T47D (cell line): ENCODE results near the gene PTPRD.

Experiments
- DNase-seq, 2 experiments: peaks; one replicate each; pipeline versions ENCODE4 v3.0.0 to v3.0.0-alpha.2; 2011 to 2012; ENCODE audit warnings: low read depth in 1 of 2, low spot score in 1 of 2
- JUND ChIP-seq: IDR thresholded peaks from 2 replicates; pipeline ENCODE4 v1.6.1; 2012; ENCODE audit warnings: low read depth
- in situ Hi-C: cut with HindIII; loops from 2 replicates; pipeline ENCODE4 v1.10.0; 2016; ENCODE audit warnings: low sequenced_read_pairs, low pct_unique_long_range_greater_than_20kb

The PTPRD gene

DNA sequence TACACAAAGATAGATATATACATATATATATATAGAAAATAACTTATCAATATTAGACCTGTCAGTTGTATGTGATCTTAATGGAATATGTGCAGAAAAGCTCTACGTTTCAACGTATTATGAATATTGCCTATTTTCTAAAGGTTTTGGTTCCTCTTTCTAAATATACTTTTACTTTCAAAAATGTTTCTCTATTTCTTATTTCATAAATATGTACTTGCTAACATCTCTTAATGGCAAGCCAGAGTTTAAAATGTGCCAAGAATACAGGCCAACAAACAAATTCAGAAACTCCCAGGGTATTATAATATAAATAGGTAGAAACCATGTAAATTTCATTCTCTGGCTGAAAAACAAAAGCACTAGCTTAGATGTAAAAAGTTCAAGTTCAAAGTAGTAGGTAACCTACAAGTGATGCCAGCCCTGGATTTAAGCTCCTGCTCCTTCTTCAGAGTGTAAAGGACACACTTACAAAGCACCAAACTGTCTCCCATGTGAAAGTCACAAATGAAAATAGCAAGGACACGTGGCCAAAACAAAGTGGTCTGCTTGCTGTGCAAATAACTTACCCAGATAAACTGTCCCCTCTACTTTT is 2128.1 kb downstream of the PTPRD start:
- no peak for DNase-seq
- TF ChIP-seq JUND: no peak
- in situ Hi-C loops: no loop called here

- TF ChIP-seq JUND: no peak
- in situ Hi-C loops: no loop called here
- DNase-seq: no peak
Measured at GRCh38 chr9:8477450-8477849, 2135.4 kb downstream of the PTPRD start.

GRCh38 chr9:8474937-8475336 is 2137.9 kb downstream of the PTPRD start:
- in situ Hi-C loops: no loop called here
- no peak for DNase-seq
- no peak for TF ChIP-seq JUND

GRCh38 chr9:8473244-8474020 is 2139.4 kb downstream of the PTPRD start:
- in situ Hi-C loops: no loop called here
- DNase-seq: no peak
- TF ChIP-seq JUND: no peak

GRCh38 chr9:8468045-8468637 is 2144.7 kb downstream of the PTPRD start:
- in situ Hi-C loops: no loop called here
- TF ChIP-seq JUND: no peak
- no peak for DNase-seq

DNA sequence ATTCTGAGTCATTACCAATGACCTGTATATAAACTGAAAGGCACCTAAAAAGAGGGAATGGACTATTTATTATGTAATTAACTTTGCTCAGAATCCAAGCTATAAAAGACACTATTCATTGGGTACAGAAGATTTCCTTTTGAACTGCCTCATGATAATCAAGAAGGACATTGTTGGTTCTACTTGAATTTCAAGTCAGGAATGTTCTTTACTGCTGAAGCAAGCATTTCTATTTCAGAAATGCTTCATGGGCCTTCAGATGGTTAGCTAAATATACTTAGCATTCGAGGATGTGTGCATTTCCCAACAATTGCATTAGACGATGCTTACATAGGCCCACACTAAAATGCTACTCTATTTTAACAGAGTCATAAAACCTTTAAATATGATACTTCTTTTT is 2155.0 kb downstream of the PTPRD start:
- no peak for TF ChIP-seq JUND
- in situ Hi-C loops: no loop called here
- no peak for DNase-seq

DNA sequence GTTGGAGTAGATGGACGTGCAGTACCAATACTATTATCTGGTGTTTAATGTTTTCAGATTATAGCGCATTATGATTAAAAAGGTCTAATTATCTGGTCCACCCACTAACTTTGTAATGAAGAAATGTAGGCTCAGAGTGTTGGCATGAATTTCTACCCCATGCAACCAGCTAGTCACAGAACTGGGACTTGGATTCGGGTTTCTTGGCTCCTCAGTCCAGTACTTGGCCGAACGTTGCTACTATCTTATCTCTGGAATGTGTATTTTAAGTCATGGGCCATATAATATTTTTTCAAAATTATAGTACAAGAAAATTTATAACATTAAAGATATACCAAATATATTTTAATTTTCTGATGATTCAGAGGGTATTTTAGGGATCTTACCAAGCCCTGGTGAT is 2155.7 kb downstream of the PTPRD start:
- in situ Hi-C loops: no loop called here
- DNase-seq: no peak
- TF ChIP-seq JUND: no peak

DNA sequence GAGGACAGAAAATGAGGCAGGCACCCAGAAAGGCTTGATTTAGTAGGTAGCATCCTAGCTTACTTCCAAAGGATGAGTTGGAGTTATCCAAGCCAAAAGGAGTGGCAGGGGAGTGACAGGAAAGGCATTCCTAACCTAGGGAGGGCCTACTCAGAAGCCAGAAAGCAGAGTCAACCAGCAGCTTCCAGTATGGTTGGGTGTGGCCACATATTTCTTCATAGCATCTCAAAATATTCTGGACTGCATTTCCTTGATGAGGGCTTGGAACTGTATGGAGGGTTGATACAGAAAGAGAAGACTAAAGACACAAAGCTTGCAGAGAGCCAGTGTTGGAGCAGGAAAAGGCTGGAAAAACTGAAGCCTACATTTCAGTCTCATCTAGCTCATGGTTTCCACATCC is 2156.5 kb downstream of the PTPRD start:
- in situ Hi-C loops: no loop called here
- no peak for TF ChIP-seq JUND
- DNase-seq: no peak

- no peak for TF ChIP-seq JUND
- in situ Hi-C loops: no loop called here
Measured at GRCh38 chr9:8450810-8451545, 2161.8 kb downstream of the PTPRD start.

DNA sequence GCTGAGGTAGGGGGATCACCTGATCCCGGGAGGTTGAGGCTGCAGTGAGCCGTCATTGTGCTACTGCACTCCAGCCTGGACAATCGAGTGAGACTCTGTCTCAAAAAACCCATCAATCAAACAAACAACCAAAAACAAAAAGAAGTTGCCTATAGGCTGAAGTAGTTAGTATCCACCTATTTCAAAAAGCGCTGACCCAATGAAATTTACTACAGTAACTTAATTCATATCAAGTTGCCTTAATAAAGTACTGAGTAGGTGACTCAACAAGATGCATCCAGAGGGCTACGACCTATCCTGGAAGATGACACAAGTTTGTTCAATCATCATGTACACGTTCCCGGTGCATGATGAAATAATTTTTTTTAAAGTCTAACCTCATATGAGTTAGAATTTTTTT is 2164.6 kb downstream of the PTPRD start:
- no peak for TF ChIP-seq JUND
- in situ Hi-C loops: no loop called here
- DNase-seq: no peak

More at GRCh38 chr9:8450810-8451545, 2161.8 kb downstream of the PTPRD start:
- DNase-seq: no peak

- DNase-seq: no peak
- no peak for TF ChIP-seq JUND
- in situ Hi-C loops: no loop called here
Measured at GRCh38 chr9:8447601-8448000, 2165.2 kb downstream of the PTPRD start.

- no peak for TF ChIP-seq JUND
- in situ Hi-C loops: no loop called here
- no peak for DNase-seq
Measured at GRCh38 chr9:8437876-8438275, 2174.9 kb downstream of the PTPRD start.

- in situ Hi-C loops: no loop called here
- DNase-seq: no peak
- TF ChIP-seq JUND: no peak
Measured at GRCh38 chr9:8437259-8437658, 2175.5 kb downstream of the PTPRD start.
